Tibial nerve (tissue), 4 donors: ENCODE results near the gene CD300A. TPM values are rescaled to one million over a fixed set of nuclear protein-coding genes. Genes with fewer than 3 reads are reported as not detected.

Experiments
- DNase-seq, 2 donors: peaks; one replicate each; pipeline ENCODE4 v3.0.0-alpha.2; 2019; ENCODE audit warnings: low spot score in 2 of 2
- H3K27ac ChIP-seq, 4 donors: fragments of 200-600 bp; sonication (generic) in 3 of 4; one replicate each; pipeline ENCODE4 v1.5.1; 2017 to 2019; ENCODE audit warnings: mild to moderate bottlenecking in 1 of 4
- H3K27me3 ChIP-seq, 2 donors: fragments of 200-600 bp; sonication (generic) in 1 of 2; one replicate each; pipeline versions ENCODE4 v1.5.1 to v1.6.0; 2017 to 2019
- H3K36me3 ChIP-seq, 3 donors: fragments of 200-600 bp; sonication (generic); one replicate each; pipeline ENCODE4 v1.5.1; 2018 to 2019
- H3K4me1 ChIP-seq, 4 donors: fragments of 200-600 bp; sonication (generic) in 3 of 4; one replicate each; pipeline ENCODE4 v1.5.1; 2017 to 2019
- H3K4me3 ChIP-seq, 4 donors: fragments of 200-600 bp; sonication (generic) in 3 of 4; one replicate each; pipeline ENCODE4 v1.5.1; 2017 to 2019; ENCODE audit warnings: mild to moderate bottlenecking in 1 of 4, moderate library complexity in 1 of 4
- H3K9me3 ChIP-seq, 4 donors: fragments of 200-600 bp; sonication (generic) in 3 of 4; one replicate each; pipeline ENCODE4 v1.5.1; 2017 to 2019
- EP300 ChIP-seq, 2 donors: sonication (generic); formaldehyde crosslinking; IDR thresholded peaks; one replicate each; pipeline ENCODE4 v1.6.1; 2017; ENCODE audit warnings: antibody characterized with exemption in 2 of 2, mild to moderate bottlenecking in 1 of 2
- POLR2A ChIP-seq, 2 donors: fragments of 450-650 bp; IDR thresholded peaks; one replicate each; pipeline ENCODE4 v1.6.1; 2017; ENCODE audit warnings: antibody characterized with exemption in 2 of 2, mild to moderate bottlenecking in 2 of 2, moderate library complexity in 2 of 2
- WGBS, 2 donors: methylation state at CpG; one replicate each; pipeline ENCODE4 v1.1.5; 2018; 5-methylcytosine and 5-hydroxymethylcytosine counted together
- total RNA-seq, 4 donors: library from RNA; depleted of rRNA; stranded (reverse); fragments of >200 nt; gene quantifications; one replicate each; pipeline ENCODE4 v1.1.0, GENCODE V29; 2016
- TF ChIP-seq, protein P1 (sequence below), 5 experiments: fragments of 200-600 bp in 3 of 5; fragments of 450-650 bp in 2 of 5; sonication (generic) in 3 of 5; IDR thresholded peaks; one replicate each; pipeline ENCODE4 v1.5.1; 2016 to 2019; ENCODE audit warnings: antibody characterized with exemption in 5 of 5, mild to moderate bottlenecking in 3 of 5, moderate library complexity in 2 of 5

CD300A gene
- total RNA-seq, 4 donors from 2014 or later: 6.8 to 12.6 (median 9.8) TPM

DNA sequence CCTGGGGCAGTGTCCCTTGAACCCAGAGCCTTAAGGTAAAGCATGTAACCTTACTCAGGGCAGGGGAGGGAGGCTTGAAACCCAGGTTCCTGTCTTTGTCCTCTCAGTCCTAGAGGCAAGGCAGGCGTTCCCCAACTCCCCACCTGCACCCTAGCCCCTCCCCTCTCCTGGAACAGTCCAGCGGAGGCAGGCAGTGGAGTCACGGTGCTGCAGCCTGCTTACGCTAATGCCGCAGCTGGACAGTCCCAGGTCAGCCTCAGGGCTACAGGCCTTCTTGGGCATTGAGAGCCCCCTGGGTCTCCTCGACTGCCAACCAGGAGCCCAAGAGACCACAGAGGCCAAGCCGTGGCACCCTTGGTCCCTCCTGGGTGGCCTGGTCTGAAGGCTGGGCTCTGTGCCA lies 6.8 kb upstream of the CD300A start:
- Histone ChIP-seq H3K4me3 (no peak overlapping the region), H3K4me1 (peaks cover 0 to 24% (median 17%) of the 10 kb centered on the region in 4 donors), H3K27me3 (no peaks in the 10 kb centered on the region), H3K27ac (no peak overlapping the region), H3K9me3 (no peaks in the 10 kb centered on the region), H3K36me3 (no peaks in the 10 kb centered on the region)
- 57 to 60% methylated on average over 7 of the region's 7 CpGs for WGBS, 2 donors
- TF ChIP-seq, protein P1, sequence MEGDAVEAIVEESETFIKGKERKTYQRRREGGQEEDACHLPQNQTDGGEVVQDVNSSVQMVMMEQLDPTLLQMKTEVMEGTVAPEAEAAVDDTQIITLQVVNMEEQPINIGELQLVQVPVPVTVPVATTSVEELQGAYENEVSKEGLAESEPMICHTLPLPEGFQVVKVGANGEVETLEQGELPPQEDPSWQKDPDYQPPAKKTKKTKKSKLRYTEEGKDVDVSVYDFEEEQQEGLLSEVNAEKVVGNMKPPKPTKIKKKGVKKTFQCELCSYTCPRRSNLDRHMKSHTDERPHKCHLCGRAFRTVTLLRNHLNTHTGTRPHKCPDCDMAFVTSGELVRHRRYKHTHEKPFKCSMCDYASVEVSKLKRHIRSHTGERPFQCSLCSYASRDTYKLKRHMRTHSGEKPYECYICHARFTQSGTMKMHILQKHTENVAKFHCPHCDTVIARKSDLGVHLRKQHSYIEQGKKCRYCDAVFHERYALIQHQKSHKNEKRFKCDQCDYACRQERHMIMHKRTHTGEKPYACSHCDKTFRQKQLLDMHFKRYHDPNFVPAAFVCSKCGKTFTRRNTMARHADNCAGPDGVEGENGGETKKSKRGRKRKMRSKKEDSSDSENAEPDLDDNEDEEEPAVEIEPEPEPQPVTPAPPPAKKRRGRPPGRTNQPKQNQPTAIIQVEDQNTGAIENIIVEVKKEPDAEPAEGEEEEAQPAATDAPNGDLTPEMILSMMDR (IDR thresholded peaks at IDR 0.05): no peak
- TF ChIP-seq POLR2A (IDR thresholded peaks at IDR 0.05) (no peak), EP300 (IDR thresholded peaks at IDR 0.05) (no peak)
- no peak for DNase-seq

DNA sequence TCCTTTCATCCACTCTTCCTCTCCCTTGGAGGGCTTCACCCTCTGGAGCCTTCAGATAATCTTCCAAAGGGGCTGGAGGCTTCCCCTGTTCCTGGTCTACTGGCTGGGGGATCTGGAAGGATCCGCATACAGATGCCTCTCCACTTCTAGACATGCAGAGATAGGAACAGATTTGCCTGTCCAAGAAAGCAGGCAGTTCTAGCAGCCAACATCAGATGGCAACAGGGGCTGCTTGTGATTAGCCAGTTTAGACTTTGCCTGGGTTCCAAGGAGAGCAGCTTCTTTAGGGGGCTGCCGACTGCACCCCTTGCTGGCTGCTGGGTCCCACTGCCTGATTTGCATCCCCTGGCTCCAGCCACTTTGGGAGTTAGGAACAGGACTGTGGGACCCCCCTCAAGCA lies 6.2 kb upstream of the CD300A start:
- no peak overlapping the region for H3K4me3 ChIP-seq
- WGBS, 2 donors: 75 to 81% methylated on average over 2 of the region's 2 CpGs
- TF ChIP-seq, protein P1 (IDR thresholded peaks at IDR 0.05): no peak
- TF ChIP-seq POLR2A (IDR thresholded peaks at IDR 0.05) (no peak), EP300 (IDR thresholded peaks at IDR 0.05) (no peak)
- H3K27ac ChIP-seq: no peak overlapping the region
- H3K4me1 ChIP-seq: peaks cover 0 to 18% (median 11%) of the 10 kb centered on the region in 4 donors
- H3K36me3 ChIP-seq: no peaks in the 10 kb centered on the region
- H3K9me3 ChIP-seq: no peaks in the 10 kb centered on the region
- no peaks in the 10 kb centered on the region for H3K27me3 ChIP-seq
- DNase-seq: no peak

DNA sequence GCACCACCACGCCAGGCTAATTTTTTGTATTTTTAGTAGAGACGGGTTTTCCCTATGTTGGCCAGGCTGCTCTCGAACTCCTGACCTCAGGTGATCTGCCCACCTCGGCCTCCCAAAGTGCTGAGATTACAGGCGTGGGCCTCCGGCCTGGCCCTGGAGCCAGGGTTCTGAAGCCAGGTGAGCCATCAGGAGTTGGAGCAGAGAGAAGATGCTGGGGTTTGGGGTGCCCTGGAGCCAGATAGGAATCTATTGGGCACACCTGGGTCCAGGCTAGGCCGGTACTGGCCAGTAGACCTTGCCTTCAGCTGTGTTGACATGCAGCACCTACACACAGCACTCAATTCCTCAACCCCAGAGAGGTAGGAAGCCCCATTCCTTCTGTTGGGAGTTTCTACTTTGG lies 5.4 kb upstream of the CD300A start:
- peaks cover 0 to 15% (median 8%) of the 10 kb centered on the region in 4 donors for H3K4me1 ChIP-seq
- DNase-seq: no peak
- no peaks in the 10 kb centered on the region for H3K36me3 ChIP-seq
- 90 to 96% methylated on average over 4 to 7 of the region's 7 CpGs for WGBS, 2 donors
- TF ChIP-seq, protein P1 (IDR thresholded peaks at IDR 0.05): no peak
- TF ChIP-seq POLR2A (IDR thresholded peaks at IDR 0.05) (no peak), EP300 (IDR thresholded peaks at IDR 0.05) (no peak)
- H3K9me3 ChIP-seq: no peaks in the 10 kb centered on the region
- H3K27ac ChIP-seq: no peak overlapping the region
- no peak overlapping the region for H3K4me3 ChIP-seq
- peaks cover 0 to 6% of the 10 kb centered on the region in 2 donors for H3K27me3 ChIP-seq

DNA sequence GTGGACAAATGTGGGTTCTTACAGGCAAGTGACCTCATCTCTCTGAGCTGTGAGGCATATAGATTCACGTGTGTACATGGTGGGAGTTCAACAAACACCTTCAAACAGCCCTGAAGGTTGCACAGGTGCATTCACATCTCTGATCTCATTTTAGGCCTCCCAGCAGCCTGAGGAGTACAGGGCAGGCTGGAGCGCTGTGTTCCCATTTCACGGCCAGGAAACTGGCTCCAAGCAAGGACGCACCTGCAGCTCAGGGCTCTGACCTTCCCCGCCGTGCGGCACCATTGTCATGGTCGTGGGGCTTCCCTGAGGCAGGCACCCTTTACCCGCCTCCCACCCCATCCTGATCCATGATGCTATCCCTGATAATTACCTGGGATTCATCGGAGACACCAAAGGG lies 4.8 kb upstream of the CD300A start:
- Histone ChIP-seq H3K27ac (no peak overlapping the region), H3K4me1 (peaks cover 0 to 21% (median 8%) of the 10 kb centered on the region in 4 donors), H3K4me3 (no peak overlapping the region), H3K36me3 (no peaks in the 10 kb centered on the region), H3K27me3 (peaks cover 0 to 13% of the 10 kb centered on the region in 2 donors), H3K9me3 (no peaks in the 10 kb centered on the region)
- TF ChIP-seq EP300 (IDR thresholded peaks at IDR 0.05) (no peak), POLR2A (IDR thresholded peaks at IDR 0.05) (no peak)
- TF ChIP-seq, protein P1 (IDR thresholded peaks at IDR 0.05): no peak
- 84 to 89% methylated on average over 10 of the region's 10 CpGs for WGBS, 2 donors
- no peak for DNase-seq

DNA sequence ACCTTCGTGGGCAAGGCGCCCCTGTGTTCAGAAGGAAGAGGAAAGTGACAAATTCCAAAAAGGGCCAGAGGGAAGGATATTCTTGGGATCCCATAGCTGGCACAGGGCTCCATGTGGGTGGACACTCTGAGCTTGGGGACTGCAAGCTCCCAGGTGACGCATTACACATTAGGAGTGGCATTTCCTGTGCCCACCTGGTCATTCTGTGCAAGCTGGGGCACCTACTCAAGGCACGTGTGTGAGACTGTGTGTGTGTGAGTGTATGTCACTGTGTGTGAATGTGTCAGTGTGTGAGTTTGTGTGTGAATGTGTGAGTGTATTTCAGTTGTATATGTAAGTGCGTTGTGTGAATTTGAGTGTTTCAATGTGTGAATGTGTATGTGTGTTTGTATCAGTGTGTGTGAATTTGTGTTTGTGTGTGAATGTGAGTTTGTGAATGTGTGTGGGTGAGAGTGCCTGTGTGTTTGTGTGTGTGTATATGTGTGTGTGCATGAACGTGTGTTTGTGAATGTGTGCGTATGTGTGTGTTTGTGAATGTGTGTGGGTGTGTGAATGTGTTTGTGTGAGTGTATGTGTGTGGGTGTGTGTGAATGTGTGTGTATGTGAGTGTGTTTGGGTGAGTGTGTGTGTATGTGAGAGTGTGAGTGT lies 1.6 kb upstream of the CD300A start:
- Histone ChIP-seq H3K9me3 (no peaks in the 10 kb centered on the region), H3K27ac (no peak overlapping the region), H3K36me3 (no peaks in the 10 kb centered on the region), H3K4me1 (peaks cover 0 to 14% (median 4%) of the 10 kb centered on the region in 4 donors), H3K27me3 (peaks cover 0 to 34% of the 10 kb centered on the region in 2 donors), H3K4me3 (no peak overlapping the region)
- no peak for TF ChIP-seq POLR2A (IDR thresholded peaks at IDR 0.05)
- TF ChIP-seq EP300 (IDR thresholded peaks at IDR 0.05): no peak
- TF ChIP-seq, protein P1 (IDR thresholded peaks at IDR 0.05): no peak
- 83 to 87% methylated on average over 7 of the region's 7 CpGs for WGBS, 2 donors
- no peak for DNase-seq
